ENCODE data around the gene PHF20. TPM values are rescaled to one million over a fixed set of nuclear protein-coding genes. Genes with fewer than 3 reads are reported as not detected.
"Not testable (repeated sequence)": the region's sequence is repeated elsewhere in the genome, so short reads cannot be mapped to it uniquely, and the experiment has no call there.

Gene PHF20
- total RNA-seq, 1 donor from 2014 or later, result 42.2 TPM

DNA sequence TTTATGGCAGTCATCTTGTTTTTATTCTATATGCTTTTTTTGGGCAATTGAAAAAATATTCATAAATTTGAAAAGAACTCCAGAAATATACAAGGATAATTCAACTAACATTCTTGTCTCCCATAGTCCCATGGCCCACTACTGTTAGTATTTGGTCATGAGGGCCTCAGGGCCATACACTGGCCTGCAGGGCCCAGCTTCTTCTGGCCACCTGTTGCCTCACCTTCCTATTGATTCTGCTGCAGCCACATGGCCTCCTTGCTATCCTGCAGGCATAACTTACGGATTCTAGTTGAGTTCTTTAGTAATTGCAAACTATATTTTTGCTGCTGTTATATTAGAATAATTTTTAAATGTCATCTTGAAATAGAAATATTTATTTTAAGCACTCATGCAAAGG is 109.9 kb downstream of the PHF20 start:
- peaks cover 1% of the 10 kb centered on the region for H3K36me3 Mint-ChIP-seq (ENCODE audit: insufficient read depth)
- H3K27ac Mint-ChIP-seq, result no peak overlapping the region
- no peak for DNase-seq (ENCODE audit: low spot score, unreplicated experiment)
- no peak overlapping the region for H3K4me3 Mint-ChIP-seq (ENCODE audit: low read depth)
- H3K4me1 Mint-ChIP-seq (ENCODE audit: low read depth), result peaks cover 3% of the 10 kb centered on the region
- no peaks in the 10 kb centered on the region for H3K9me3 Mint-ChIP-seq (ENCODE audit: low read depth)
- H3K27me3 Mint-ChIP-seq, result no peaks in the 10 kb centered on the region
- TF ChIP-seq, protein P1, sequence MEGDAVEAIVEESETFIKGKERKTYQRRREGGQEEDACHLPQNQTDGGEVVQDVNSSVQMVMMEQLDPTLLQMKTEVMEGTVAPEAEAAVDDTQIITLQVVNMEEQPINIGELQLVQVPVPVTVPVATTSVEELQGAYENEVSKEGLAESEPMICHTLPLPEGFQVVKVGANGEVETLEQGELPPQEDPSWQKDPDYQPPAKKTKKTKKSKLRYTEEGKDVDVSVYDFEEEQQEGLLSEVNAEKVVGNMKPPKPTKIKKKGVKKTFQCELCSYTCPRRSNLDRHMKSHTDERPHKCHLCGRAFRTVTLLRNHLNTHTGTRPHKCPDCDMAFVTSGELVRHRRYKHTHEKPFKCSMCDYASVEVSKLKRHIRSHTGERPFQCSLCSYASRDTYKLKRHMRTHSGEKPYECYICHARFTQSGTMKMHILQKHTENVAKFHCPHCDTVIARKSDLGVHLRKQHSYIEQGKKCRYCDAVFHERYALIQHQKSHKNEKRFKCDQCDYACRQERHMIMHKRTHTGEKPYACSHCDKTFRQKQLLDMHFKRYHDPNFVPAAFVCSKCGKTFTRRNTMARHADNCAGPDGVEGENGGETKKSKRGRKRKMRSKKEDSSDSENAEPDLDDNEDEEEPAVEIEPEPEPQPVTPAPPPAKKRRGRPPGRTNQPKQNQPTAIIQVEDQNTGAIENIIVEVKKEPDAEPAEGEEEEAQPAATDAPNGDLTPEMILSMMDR (IDR thresholded peaks at IDR 0.05; ENCODE audit: unreplicated experiment), result no peak

DNA sequence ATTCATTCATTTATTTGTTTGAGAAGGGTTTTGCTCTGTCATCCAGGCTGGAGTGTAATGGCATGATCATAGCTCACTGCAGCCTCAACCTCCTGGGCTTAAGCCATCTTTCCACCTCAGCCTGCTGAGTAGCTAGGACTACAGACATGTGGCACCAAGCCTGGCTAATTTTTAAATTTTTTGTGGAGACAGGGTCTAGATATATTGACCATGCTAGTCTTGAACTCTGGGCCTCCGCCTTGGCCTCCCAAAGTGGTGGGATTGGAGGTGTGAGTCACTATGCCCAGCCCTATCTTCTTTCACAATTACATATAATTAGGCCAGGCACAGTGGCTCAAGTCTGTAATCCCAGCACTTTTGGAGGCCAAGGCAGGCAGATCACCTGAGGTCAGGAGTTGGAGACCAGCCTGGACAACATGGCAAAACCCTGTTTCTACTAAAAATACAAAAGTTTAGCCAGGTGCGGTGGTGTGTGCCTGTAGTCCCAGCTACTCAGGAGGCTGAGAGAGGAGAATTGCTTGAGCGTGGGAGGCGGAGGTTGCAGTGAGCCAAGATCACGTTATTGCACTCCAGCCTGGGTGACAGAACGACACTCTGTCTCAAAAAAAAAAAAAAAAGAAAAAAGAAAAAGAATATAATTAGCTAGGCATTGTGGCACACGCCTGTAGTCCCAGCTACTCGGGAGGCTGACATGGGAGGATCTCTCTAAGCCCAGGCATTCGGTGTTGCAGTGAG is 110.8 kb downstream of the PHF20 start:
- H3K27me3 Mint-ChIP-seq; H3K36me3 Mint-ChIP-seq (ENCODE audit: insufficient read depth); DNase-seq (ENCODE audit: low spot score, unreplicated experiment); H3K27ac Mint-ChIP-seq; H3K4me1 Mint-ChIP-seq (ENCODE audit: low read depth); H3K4me3 Mint-ChIP-seq (ENCODE audit: low read depth); H3K9me3 Mint-ChIP-seq (ENCODE audit: low read depth): not testable (repeated sequence)

DNA sequence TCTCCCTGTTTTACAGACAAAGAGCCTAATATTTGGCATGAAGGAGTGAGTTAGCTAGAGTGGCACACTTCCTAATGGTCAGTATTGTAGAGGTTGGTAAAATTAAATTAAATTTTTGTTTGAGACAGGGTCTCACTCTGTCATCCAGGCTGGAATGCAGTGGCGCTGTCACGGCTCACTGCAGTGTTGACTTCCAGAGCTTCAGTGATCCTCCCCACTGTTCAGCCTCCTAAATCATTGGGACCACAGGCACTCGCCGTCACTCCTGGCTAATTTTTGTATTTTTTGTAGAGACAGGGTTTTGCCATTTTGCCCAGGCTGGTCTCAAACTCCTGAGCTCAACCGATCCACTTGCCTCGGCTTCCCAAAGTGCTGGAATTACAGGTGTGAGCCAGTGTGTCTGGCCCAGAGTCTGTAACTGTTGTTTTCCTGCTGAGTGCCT is 111.5 kb downstream of the PHF20 start:
- DNase-seq (ENCODE audit: low spot score, unreplicated experiment), result no peak
- Mint-ChIP-seq H3K27ac (peak overlapping the region; percentile 18), H3K36me3 (ENCODE audit: insufficient read depth) (peaks cover 2% of the 10 kb centered on the region), H3K9me3 (ENCODE audit: low read depth) (no peaks in the 10 kb centered on the region), H3K4me3 (ENCODE audit: low read depth) (no peak overlapping the region), H3K27me3 (no peaks in the 10 kb centered on the region), H3K4me1 (ENCODE audit: low read depth) (peaks cover 3% of the 10 kb centered on the region)
- TF ChIP-seq, protein P1 (IDR thresholded peaks at IDR 0.05; ENCODE audit: unreplicated experiment), result no peak

DNA sequence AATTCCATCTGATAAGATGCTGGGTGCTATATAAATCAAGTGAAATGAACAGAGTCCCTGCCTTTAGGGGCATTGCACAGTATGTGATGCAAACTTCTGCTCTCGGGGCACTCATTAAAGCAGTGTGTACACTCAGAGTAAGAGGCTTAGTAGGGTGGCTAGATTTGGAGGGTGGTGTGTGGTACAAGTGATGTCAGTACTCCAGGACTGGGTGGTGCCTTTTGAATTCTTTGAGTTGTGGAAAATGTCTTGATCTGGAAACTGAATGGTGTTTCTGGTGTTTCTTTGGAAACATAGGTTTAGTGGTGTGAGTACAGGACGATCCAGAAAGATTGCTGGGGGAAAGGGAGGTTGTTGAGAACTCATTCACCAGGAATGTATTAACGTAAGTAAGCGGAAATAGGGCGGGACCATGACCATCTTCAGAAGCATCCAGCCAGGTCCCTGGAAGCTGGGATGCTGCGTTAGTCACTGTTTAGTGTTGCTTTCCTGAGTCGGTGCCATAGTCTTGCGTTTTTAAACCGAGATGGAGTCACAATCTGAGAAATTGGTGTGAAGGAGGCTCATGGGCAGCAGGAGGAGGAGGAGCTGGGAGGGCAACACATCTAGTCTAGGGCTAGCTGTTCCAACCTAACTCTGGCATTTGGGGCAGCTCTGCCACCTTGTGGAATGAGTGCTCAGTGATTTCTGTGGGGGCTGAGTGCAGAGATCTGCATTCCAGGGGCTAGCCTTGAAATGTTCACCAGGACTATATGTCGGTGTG is 112.1 kb downstream of the PHF20 start:
- no peaks in the 10 kb centered on the region for H3K27me3 Mint-ChIP-seq
- TF ChIP-seq, protein P1 (IDR thresholded peaks at IDR 0.05; ENCODE audit: unreplicated experiment), result peak; percentile 76
- H3K36me3 Mint-ChIP-seq (ENCODE audit: insufficient read depth), result peaks cover 2% of the 10 kb centered on the region
- H3K4me3 Mint-ChIP-seq (ENCODE audit: low read depth), result no peak overlapping the region
- DNase-seq (ENCODE audit: low spot score, unreplicated experiment), result peak; percentile 41
- H3K9me3 Mint-ChIP-seq (ENCODE audit: low read depth), result no peaks in the 10 kb centered on the region
- H3K27ac Mint-ChIP-seq, result peak overlapping the region; percentile 86
- peaks cover 3% of the 10 kb centered on the region for H3K4me1 Mint-ChIP-seq (ENCODE audit: low read depth)

DNA sequence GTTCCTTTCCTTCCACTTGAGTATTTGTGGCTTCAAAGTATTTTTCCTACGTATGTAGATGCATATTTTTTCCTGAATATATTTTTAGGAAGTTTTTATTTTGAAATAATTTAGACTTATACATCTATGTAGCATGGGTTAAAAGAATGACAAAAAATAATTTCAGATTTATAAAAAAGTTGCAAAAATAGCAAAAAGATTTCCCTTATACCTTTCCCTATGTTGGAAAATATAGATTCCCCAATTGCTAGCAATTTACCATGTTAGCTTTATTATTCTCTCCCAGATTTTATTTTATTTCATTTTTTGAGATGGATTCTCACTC is 112.7 kb downstream of the PHF20 start:
- no peaks in the 10 kb centered on the region for H3K9me3 Mint-ChIP-seq (ENCODE audit: low read depth)
- TF ChIP-seq, protein P1 (IDR thresholded peaks at IDR 0.05; ENCODE audit: unreplicated experiment), result no peak
- no peak for DNase-seq (ENCODE audit: low spot score, unreplicated experiment)
- no peak overlapping the region for H3K4me3 Mint-ChIP-seq (ENCODE audit: low read depth)
- no peak overlapping the region for H3K27ac Mint-ChIP-seq
- H3K36me3 Mint-ChIP-seq (ENCODE audit: insufficient read depth), result peaks cover 2% of the 10 kb centered on the region
- H3K4me1 Mint-ChIP-seq (ENCODE audit: low read depth), result peaks cover 3% of the 10 kb centered on the region
- no peaks in the 10 kb centered on the region for H3K27me3 Mint-ChIP-seq
